ENCODE measurements around the gene ALOX5.
"Not testable (repeated sequence)": the region's sequence is repeated elsewhere in the genome, so short reads cannot be mapped to it uniquely, and the experiment has no call there.

The ALOX5 gene

DNA sequence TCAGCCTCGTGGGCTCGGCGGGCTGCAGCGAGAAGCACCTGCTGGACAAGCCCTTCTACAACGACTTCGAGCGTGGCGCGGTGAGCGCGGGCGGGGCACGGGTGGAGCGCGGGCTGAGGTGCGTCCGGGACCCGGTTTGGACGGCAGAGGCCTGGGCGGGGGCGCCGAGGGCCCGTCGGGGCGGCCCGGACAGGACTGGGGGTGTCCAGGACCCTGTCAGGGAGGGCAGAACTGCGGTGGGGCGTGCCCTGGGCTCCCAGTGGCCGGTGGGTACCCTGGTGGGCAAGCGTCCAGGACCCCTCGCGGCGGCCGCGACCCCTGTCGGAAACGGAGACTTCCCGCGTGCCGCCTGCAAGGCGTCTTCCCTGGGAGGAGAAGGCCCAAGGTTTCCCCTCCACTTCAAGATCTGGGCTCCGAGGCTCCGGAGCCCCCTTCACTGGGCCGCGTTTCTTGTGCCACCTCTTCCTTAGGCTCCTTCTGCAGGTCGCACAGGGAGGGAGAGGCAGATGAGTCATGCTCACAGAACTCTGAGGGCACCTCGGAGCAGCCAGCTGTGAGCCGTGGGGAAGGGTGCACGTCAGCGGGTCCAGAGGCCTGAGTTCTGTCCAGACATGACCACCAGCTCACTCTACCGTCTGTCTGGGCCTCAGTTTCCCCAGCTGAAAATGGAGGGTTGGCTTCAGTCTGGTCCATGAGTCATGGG lies 485 bp downstream of the ALOX5 start:
- no peak for DNase-seq (ENCODE audit: low read depth in 2 of 2)

GRCh38 chr10:45375101-45375500 lies 1.1 kb downstream of the ALOX5 start:
- no peak for DNase-seq (ENCODE audit: low read depth in 2 of 2)

GRCh38 chr10:45375716-45376231 lies 1.8 kb downstream of the ALOX5 start:
- DNase-seq (ENCODE audit: low read depth in 2 of 2), result no peak

- DNase-seq (ENCODE audit: low read depth in 2 of 2), result no peak
Measured at GRCh38 chr10:45376371-45376801, 2.4 kb downstream of the ALOX5 start.

- no peak for DNase-seq (ENCODE audit: low read depth in 2 of 2)
Measured at GRCh38 chr10:45377321-45377720, 3.3 kb downstream of the ALOX5 start.

DNA sequence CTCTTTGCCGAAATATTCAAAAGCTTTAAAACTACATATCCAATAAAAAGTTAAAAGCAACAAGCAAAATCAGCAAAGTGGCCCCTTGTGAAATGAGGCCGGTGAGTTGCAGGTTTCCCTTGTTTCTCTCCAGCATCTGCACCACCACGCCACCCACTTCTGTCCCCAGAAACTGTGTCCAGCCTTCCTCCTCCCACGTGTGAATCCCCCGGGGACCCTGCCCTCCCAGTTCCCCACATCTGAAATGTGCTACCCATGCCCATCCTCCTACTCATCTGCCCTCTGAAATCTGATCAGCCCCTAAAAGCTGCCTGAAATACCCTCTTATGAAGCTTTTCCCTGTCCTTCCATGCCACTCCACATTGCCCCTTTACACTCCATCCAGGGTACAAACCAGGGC lies 3.8 kb downstream of the ALOX5 start:
- no peak for DNase-seq (ENCODE audit: low read depth in 2 of 2)

DNA sequence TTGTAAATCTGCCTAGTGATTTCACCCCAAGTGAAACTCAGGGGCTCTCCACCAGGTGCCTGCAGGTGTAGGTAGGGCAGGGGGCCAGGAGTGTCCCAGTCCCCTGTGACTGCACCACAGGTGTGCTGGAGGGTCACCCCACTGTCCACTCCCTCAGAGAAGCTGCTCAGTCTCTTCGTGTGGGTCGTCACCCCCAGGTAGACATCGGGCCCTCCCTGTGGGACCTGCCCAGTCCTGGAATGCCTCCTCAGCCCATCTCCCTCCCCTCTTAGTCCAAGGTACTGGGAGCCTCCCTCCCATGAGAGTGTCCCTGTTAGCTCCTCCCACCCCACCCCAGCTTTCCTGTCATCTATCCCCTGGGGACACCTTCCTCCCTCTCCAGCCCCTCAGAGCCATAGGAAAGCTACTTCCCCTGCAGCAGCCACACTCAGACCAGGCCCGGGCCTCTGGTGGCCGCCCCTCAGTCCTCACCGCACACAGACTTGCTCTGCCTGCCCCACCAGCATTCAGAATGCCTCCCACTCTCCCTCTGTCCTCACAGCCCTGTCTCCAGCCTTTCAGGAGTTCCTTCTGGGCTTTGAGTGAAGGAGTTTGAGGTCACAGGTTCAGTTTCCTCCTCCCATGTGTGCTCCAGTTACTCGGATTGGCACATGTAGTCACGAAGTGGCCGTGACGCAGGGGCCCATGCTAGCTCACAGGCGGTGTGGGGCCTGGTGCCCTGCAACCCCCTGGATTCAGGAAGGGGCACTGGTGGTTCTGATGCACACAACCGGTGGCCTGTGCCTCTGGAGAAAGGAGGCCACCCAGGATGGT lies 5.1 kb downstream of the ALOX5 start:
- DNase-seq (ENCODE audit: low read depth in 2 of 2), result no peak

GRCh38 chr10:45379891-45380540 lies 6.0 kb downstream of the ALOX5 start:
- no peak for DNase-seq (ENCODE audit: low read depth in 2 of 2)

DNA sequence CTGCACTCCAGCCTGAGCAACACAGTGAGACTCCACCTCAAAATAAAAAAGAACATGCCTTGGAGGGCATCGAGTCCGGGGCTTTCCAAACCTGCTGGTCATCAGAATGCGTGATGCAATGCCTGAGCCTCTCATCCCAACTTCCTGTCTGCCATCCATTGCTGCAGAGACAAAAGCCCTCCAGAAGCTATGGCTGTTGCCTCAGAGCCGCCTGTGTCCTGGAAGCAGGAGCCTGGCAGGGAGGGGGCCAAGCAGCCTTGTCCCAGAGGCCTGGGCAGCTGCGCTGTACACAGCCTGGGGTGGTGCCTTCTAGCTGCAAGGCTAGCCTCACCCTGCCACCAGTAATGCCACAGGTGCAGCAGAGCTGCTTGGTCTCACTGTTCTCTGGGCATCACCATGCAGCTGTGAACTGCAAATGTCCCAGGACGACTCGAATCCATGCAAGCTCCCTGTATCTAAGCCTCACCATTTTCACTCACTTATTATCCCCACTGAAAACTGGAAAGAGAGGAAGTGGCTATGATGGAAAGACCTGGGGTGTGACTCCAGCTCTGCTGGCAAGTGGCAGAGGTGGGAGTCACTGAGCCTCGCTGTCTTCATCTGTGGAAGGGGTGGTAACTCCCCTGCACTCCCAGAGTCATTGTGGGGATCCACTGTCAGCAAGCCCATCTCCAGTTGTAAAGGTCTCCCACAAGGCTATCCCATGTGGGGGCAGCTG lies 7.0 kb downstream of the ALOX5 start:
- DNase-seq (ENCODE audit: low read depth in 2 of 2), result no peak

GRCh38 chr10:45382591-45382990 lies 8.6 kb downstream of the ALOX5 start:
- DNase-seq (ENCODE audit: low read depth in 2 of 2), result no peak

DNA sequence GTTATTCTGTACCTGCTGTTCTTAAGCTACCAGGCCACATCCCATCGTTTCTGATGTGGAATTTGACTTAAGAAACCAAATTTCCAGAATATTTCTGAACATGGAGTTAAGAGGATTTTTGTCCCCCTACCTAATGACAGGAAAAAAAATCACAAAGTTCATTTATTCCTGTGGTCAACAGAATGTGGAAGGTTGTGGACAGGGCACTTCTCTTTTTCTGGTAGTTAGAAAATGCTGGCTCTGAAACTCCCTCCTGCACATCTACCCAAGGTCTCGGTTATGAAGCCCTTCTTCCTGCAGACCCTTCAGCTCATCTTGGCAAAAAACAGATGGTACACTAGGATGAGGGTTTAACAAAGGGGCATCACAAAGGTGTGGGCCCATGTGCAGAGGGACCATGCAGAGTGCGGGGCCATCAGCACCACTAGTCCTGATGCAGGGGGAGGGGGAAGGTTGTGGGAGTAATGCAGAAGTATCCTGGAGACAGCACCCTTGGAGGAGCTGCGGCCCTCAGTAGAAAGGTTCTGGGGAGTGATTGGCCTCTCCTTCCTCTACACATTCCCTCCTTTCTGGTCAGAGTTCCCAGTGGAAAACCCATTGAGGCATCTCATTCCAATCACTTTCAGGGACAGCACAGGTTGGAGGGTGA lies 9.8 kb downstream of the ALOX5 start:
- no peak for DNase-seq (ENCODE audit: low read depth in 2 of 2)

DNA sequence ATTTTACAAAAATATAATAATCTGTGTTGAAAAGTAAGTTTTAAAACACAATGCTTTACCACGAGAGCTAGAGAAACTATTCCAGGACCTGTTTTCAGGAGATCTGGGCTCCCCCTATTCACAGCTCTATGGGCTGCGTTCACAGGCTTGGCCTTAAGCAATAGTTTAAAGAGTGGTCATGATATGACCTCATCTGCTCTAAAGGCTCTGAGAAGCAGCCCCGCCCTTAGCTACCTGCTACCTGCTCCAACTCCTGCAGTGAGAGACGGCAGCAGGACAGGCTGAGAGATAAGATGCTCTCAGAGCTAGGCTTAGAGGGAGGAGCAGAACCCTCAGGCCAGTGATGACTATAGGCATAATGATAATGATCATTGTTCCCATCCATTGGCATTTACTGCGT lies 12.6 kb downstream of the ALOX5 start:
- no peak for DNase-seq (ENCODE audit: low read depth in 2 of 2)

DNA sequence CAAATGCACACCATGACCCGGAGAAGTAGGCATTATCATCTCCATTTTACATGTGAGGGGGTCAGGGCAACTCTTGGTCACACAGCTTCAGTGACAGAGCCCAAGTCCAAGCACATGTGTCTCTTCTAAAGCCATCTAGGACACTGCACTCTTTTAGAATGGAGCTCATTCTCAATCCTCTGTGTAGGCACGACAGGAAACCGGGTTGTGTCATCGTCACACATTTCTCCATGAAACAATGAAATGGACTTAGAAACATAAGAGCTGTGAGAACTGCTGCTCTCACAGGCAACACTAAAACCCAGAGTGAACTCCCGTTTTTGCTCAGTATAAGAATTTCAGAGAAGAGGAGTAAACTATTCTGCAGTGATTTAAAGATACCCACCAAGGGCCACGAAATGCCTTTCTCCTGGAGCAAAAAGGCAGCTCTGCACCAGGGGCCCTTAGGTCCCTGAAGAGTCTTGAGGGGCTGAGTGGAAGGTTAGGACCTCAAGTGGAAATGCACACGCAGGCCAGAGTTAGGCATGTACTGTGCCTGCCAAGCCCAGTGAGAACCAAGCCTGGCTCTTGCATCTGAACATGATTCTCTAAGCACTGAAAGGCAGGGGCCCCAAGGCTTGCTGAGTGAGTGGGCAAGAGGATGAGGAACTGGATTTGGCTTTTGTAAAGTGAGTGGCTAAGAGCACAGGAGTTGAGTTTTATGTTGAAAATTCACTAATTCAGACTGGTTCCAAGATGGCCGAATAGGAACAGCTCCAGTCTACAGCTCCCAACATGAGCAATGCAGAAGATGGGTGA lies 13.3 kb downstream of the ALOX5 start:
- DNase-seq (ENCODE audit: low read depth in 2 of 2), result no peak

- not testable (repeated sequence) for DNase-seq (ENCODE audit: low read depth in 2 of 2)
Measured at GRCh38 chr10:45389671-45390070, 15.7 kb downstream of the ALOX5 start.

DNA sequence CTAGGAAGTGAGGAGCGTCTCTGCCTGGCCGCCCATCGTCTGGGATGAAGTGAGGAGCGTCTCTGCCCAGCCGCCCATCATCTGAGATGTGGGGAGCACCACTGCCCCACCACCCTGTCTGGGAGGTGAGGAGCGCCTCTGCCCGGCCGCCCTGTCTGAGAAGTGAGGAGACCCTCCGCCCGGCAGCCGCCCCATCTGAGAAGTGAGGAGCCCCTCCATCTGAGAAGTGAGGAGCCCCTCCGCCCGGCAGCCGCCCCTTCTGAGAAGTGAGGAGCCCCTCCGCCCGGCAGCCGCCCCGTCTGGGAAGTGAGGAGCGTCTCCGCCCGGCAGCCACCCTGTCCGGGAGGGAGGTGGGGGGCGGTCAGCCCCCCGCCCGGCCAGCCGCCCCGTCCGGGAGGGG lies 17.6 kb downstream of the ALOX5 start:
- not testable (repeated sequence) for DNase-seq (ENCODE audit: low read depth in 2 of 2)

DNA sequence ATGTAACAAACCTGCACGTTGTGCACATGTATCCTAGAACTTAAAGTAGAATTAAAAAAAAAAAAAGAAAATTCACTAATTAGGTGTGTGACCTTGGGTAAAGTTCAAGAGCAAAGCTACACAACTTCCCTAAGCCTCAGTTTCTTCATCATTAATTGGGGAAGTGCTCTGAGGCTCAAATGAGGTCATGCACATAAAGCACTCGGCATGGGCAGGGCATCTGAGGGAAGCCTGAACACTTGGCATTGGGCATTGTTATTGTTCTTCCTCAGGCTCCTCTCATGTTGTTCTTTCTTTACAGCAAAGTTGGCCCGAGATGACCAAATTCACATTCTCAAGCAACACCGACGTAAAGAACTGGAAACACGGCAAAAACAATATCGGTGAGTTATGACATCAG lies 21.5 kb downstream of the ALOX5 start:
- no peak for DNase-seq (ENCODE audit: low read depth in 2 of 2)

DNA sequence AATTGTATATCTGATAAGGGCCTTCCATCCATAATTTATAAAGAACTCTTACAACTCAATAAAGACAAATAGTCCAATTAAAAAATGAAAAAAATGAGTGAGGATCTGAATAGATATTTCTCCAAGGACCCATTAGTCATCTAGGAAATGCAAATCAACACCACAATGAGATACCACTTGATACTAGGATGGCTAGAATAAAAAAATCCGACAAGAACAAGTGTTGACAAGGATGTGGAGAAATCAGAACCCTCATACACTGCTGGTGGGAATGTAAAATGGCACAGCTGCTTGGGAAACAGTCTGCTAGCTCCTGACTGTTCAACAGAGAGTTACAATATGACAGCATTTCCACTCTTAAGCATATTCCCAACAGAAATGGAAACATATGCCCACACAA lies 24.6 kb downstream of the ALOX5 start:
- DNase-seq (ENCODE audit: low read depth in 2 of 2), result no peak

DNA sequence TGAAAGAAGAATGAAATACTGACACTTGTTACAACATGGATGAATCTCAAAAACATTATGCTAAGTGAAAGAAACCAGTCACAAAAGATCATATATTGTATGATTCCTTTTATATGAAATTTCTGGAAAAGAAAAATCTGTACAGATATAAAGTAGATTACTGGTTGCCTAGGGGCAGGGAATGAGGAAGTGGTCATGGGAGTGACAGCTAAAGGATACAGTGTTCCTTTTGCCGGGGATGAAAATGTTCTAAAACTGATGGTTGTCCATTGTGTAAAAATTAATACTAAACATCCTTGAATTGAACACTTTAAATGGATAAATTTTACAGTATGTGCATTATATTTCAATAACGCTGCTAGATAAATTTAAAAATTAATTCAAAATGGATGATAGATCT lies 25.1 kb downstream of the ALOX5 start:
- no peak for DNase-seq (ENCODE audit: low read depth in 2 of 2)

- no peak for DNase-seq (ENCODE audit: low read depth in 2 of 2)
Measured at GRCh38 chr10:45403151-45403550, 29.1 kb downstream of the ALOX5 start.

DNA sequence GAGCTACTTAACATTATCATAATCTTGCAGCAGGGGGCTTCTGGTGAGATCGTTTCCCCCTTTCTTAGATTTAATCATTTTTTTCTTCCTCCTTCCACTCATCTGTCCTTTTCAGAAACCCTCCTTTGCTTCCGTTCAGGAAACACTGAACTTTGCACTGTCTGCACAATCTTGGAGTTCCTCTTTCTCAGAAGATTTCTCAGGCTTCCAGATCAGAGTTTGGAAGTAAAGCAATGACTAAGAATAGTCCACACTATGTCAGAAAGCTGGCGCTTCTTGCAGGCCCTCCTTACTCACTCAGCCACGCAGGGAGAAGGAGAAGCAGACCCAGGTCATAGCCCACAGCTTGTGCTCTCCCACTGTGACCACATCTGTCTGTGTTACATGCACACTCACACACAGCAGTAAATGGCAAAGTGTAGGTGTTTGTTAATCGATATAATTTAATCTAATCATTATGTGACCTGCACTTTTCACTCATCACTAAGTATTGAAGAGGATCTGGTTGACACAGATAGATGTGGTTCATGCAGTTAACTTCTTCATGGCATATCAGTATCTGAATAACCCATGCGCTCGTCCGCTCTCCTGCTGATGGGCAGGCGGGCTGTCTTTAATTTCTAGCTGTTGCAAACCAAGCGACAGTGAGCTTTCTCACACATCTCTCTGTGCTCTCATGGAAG lies 30.2 kb downstream of the ALOX5 start:
- DNase-seq (ENCODE audit: low read depth in 2 of 2), result no peak
